Stimulated activated CD8-positive, alpha-beta memory T cell treated with anti-CD3 and anti-CD28 coated beads, Interleukin-2, amount 100 ng/mL, for 1 hour (primary cell): ENCODE data around the gene NACA.
"Not testable (repeated sequence)": the region's sequence is repeated elsewhere in the genome, so short reads cannot be mapped to it uniquely, and the experiment has no call there.

Experiments used
- DNase-seq, 2 donors: peaks; one replicate each; pipeline ENCODE4 v3.0.0-alpha.2; 2020; ENCODE audit warnings: low read depth in 2 of 2

NACA gene

GRCh38 chr12:56723889-56724700, 1.0 kb downstream of the NACA start:
- DNase-seq, result no peak

- no peak for DNase-seq
These were observed 1.7 kb downstream of the NACA start for GRCh38 chr12:56723352-56723751.

GRCh38 chr12:56722832-56723231, 2.3 kb downstream of the NACA start:
- no peak for DNase-seq

GRCh38 chr12:56721721-56722120, 3.4 kb downstream of the NACA start:
- no peak for DNase-seq

GRCh38 chr12:56721216-56721615, 3.9 kb downstream of the NACA start:
- no peak for DNase-seq

GRCh38 chr12:56720731-56721151, 4.4 kb downstream of the NACA start:
- no peak for DNase-seq

GRCh38 chr12:56719056-56719455, 6.0 kb downstream of the NACA start:
- no peak for DNase-seq

- DNase-seq, result no peak
These were observed 6.5 kb downstream of the NACA start for GRCh38 chr12:56718636-56719035.

GRCh38 chr12:56718149-56718548, 7.0 kb downstream of the NACA start:
- no peak for DNase-seq

- DNase-seq, result no peak
These were observed 7.9 kb downstream of the NACA start for GRCh38 chr12:56716933-56717880.

- no peak for DNase-seq
These were observed 8.6 kb downstream of the NACA start for GRCh38 chr12:56716458-56716857.

GRCh38 chr12:56715798-56716197, 9.3 kb downstream of the NACA start:
- no peak for DNase-seq

- no peak for DNase-seq
These were observed 10.6 kb downstream of the NACA start for GRCh38 chr12:56714431-56714929.

GRCh38 chr12:56713345-56713744, 11.8 kb downstream of the NACA start:
- DNase-seq, result no peak

- DNase-seq, result no peak
These were observed 15.2 kb downstream of the NACA start for GRCh38 chr12:56709759-56710376.

- DNase-seq, result not testable (repeated sequence)
These were observed 20.6 kb downstream of the NACA start for GRCh38 chr12:56704522-56704921.

GRCh38 chr12:56699020-56699661, 26.0 kb downstream of the NACA start:
- DNase-seq, result no peak

GRCh38 chr12:56695327-56696101, 29.6 kb downstream of the NACA start:
- no peak for DNase-seq

GRCh38 chr12:56694161-56694560, 30.9 kb downstream of the NACA start:
- no peak for DNase-seq

- DNase-seq, result no peak
These were observed 36.3 kb downstream of the NACA start for GRCh38 chr12:56688846-56689109.
